ENCODE results near the gene TBC1D9. TPM values are rescaled to one million over a fixed set of nuclear protein-coding genes. Genes with fewer than 3 reads are reported as not detected.
A peak's percentile ranks its signal among the peaks of the same experiment; 100 is the strongest.

TBC1D9 gene
- 36.4 and 37.4 TPM in 2 replicates for total RNA-seq
- long read RNA-seq, partial matches to known transcripts = 21 of 30 reads
- long read RNA-seq, other reads (novel, unspliced or antisense) = 9 of 30 reads

GRCh38 chr4:140756319-140757231 is at the start of gene TBC1D9:
TBC1D9 (minus strand) TSS chr4:140756385; CDS start chr4:140756045, 340 bp downstream.
- H3K36me3 Mint-ChIP-seq (ENCODE audit: insufficient read depth) = peaks cover 13% of the 10 kb centered on the region
- H3K27ac Mint-ChIP-seq = peak within 1 kb of the TSS; percentile 99
- peaks cover 22% of the 10 kb centered on the region for H3K4me1 Mint-ChIP-seq (ENCODE audit: low read depth)

GRCh38 chr4:140805293-140805692 is 49.1 kb upstream of the TBC1D9 start:
- TF ChIP-seq CTCF (IDR thresholded peaks at IDR 0.05; ENCODE audit: unreplicated experiment) = no peak
- H3K27ac Mint-ChIP-seq = no peak overlapping the region
- no peak overlapping the region for H3K4me3 Mint-ChIP-seq (ENCODE audit: low read depth)
- no peaks in the 10 kb centered on the region for H3K9me3 Mint-ChIP-seq (ENCODE audit: low read depth)
- no peaks in the 10 kb centered on the region for H3K36me3 Mint-ChIP-seq (ENCODE audit: insufficient read depth)
- no peak for DNase-seq (ENCODE audit: low spot score, unreplicated experiment)
- peaks cover 2% of the 10 kb centered on the region for H3K4me1 Mint-ChIP-seq (ENCODE audit: low read depth)
- peaks cover 2% of the 10 kb centered on the region for H3K27me3 Mint-ChIP-seq

More at GRCh38 chr4:140756319-140757231, at the start of gene TBC1D9:
- Mint-ChIP-seq H3K27me3 (no peaks in the 10 kb centered on the region), H3K9me3 (ENCODE audit: low read depth) (peaks cover 8% of the 10 kb centered on the region), H3K4me3 (ENCODE audit: low read depth) (peak within 1 kb of the TSS; percentile 87)
- peak; percentile 76 for DNase-seq (ENCODE audit: low spot score, unreplicated experiment)
- TF ChIP-seq CTCF (IDR thresholded peaks at IDR 0.05; ENCODE audit: unreplicated experiment) = peak; percentile 26

GRCh38 chr4:140802591-140802990 is 46.4 kb upstream of the TBC1D9 start:
- no peaks in the 10 kb centered on the region for H3K9me3 Mint-ChIP-seq (ENCODE audit: low read depth)

GRCh38 chr4:140800666-140801065 is 44.5 kb upstream of the TBC1D9 start:
- no peak overlapping the region for H3K27ac Mint-ChIP-seq
- H3K4me3 Mint-ChIP-seq (ENCODE audit: low read depth) = no peak overlapping the region
- H3K27me3 Mint-ChIP-seq = no peaks in the 10 kb centered on the region
- no peaks in the 10 kb centered on the region for H3K36me3 Mint-ChIP-seq (ENCODE audit: insufficient read depth)
- H3K4me1 Mint-ChIP-seq (ENCODE audit: low read depth) = peaks cover 6% of the 10 kb centered on the region
- DNase-seq (ENCODE audit: low spot score, unreplicated experiment) = no peak
- H3K9me3 Mint-ChIP-seq (ENCODE audit: low read depth) = no peaks in the 10 kb centered on the region
- TF ChIP-seq CTCF (IDR thresholded peaks at IDR 0.05; ENCODE audit: unreplicated experiment) = no peak

More at GRCh38 chr4:140802591-140802990, 46.4 kb upstream of the TBC1D9 start:
- Mint-ChIP-seq H3K36me3 (ENCODE audit: insufficient read depth) (no peaks in the 10 kb centered on the region), H3K27ac (no peak overlapping the region), H3K4me1 (ENCODE audit: low read depth) (peaks cover 6% of the 10 kb centered on the region), H3K4me3 (ENCODE audit: low read depth) (no peak overlapping the region), H3K27me3 (no peaks in the 10 kb centered on the region)
- no peak for TF ChIP-seq CTCF (IDR thresholded peaks at IDR 0.05; ENCODE audit: unreplicated experiment)
- DNase-seq (ENCODE audit: low spot score, unreplicated experiment) = no peak

GRCh38 chr4:140799686-140800225 is 43.6 kb upstream of the TBC1D9 start:
- H3K4me1 Mint-ChIP-seq (ENCODE audit: low read depth) = peaks cover 8% of the 10 kb centered on the region
- no peaks in the 10 kb centered on the region for H3K36me3 Mint-ChIP-seq (ENCODE audit: insufficient read depth)
- H3K4me3 Mint-ChIP-seq (ENCODE audit: low read depth) = no peak overlapping the region
- no peaks in the 10 kb centered on the region for H3K27me3 Mint-ChIP-seq
- no peak for TF ChIP-seq CTCF (IDR thresholded peaks at IDR 0.05; ENCODE audit: unreplicated experiment)
- no peak overlapping the region for H3K27ac Mint-ChIP-seq
- no peaks in the 10 kb centered on the region for H3K9me3 Mint-ChIP-seq (ENCODE audit: low read depth)
- no peak for DNase-seq (ENCODE audit: low spot score, unreplicated experiment)

All from progenitor cell of endocrine pancreas (in vitro differentiated cells).